LoVo (cell line): Measurements from ENCODE around the gene GABRB3.

Source experiments
- DNase-seq: peaks from one replicate; pipeline ENCODE4 v3.0.0-alpha.2; 2016; ENCODE audit warnings: low spot score

GABRB3 gene

GRCh38 chr15:26772154-26773066, at the start of gene GABRB3:
Gene GABRB3 (minus strand): TSS chr15:26773066.
- no peak for DNase-seq

GRCh38 chr15:26807517-26808427, 34.9 kb upstream of the GABRB3 start:
- no peak for DNase-seq

- DNase-seq = no peak
Observed at GRCh38 chr15:26806574-26806973, 33.7 kb upstream of the GABRB3 start.

- no peak for DNase-seq
Observed at GRCh38 chr15:26806151-26806550, 33.3 kb upstream of the GABRB3 start.

- DNase-seq = no peak
Observed at GRCh38 chr15:26805470-26805869, 32.6 kb upstream of the GABRB3 start.

GRCh38 chr15:26804063-26804804, 31.4 kb upstream of the GABRB3 start:
- no peak for DNase-seq

GRCh38 chr15:26790118-26790517, 17.3 kb upstream of the GABRB3 start:
- DNase-seq = no peak

GRCh38 chr15:26781816-26782215, 8.9 kb upstream of the GABRB3 start:
- no peak for DNase-seq

GRCh38 chr15:26773917-26774316, 1.1 kb upstream of the GABRB3 start:
- no peak for DNase-seq

- no peak for DNase-seq
Observed at GRCh38 chr15:26773067-26773877, 406 bp upstream of the GABRB3 start.

- DNase-seq = no peak
Observed at GRCh38 chr15:26771578-26772153, 1.2 kb downstream of the GABRB3 start.

GRCh38 chr15:26771168-26771567, 1.7 kb downstream of the GABRB3 start:
- DNase-seq = no peak

- no peak for DNase-seq
Observed at GRCh38 chr15:26767169-26767670, 5.6 kb downstream of the GABRB3 start.

- no peak for DNase-seq
Observed at GRCh38 chr15:26766262-26766661, 6.6 kb downstream of the GABRB3 start.

- no peak for DNase-seq
Observed at GRCh38 chr15:26759986-26760385, 12.9 kb downstream of the GABRB3 start.

GRCh38 chr15:26758079-26758478, 14.8 kb downstream of the GABRB3 start:
- no peak for DNase-seq

GRCh38 chr15:26757141-26757540, 15.7 kb downstream of the GABRB3 start:
- no peak for DNase-seq

- no peak for DNase-seq
Observed at GRCh38 chr15:26744894-26745293, 28.0 kb downstream of the GABRB3 start.

GRCh38 chr15:26739791-26740190, 33.1 kb downstream of the GABRB3 start:
- no peak for DNase-seq

- no peak for DNase-seq
Observed at GRCh38 chr15:26738996-26739395, 33.9 kb downstream of the GABRB3 start.
